HEK293 (cell line): ENCODE data around the gene PBLD.

ENCODE experiments used
- CTCF ChIA-PET: fragments of 350-600 bp; formaldehyde crosslinking; extraction: SDS; loops from one replicate; lab custom pipeline; 2021; ENCODE audit warnings: antibody characterized with exemption; lab: Yijun Ruan, JAX
- POLR2A ChIA-PET: fragments of 300-600 bp; formaldehyde crosslinking; extraction: SDS; loops from one replicate; lab custom pipeline; 2020; ENCODE audit warnings: antibody characterized with exemption, inconsistent platforms; lab: Yijun Ruan, JAX
- H3K27ac ChIP-seq: fragments of 200-500 bp; sonication (Bioruptor generic); 2 replicates; pipeline ENCODE4 v1.5.1; 2014; ENCODE audit warnings: low read depth, low read length, control low read depth, inconsistent platforms; ENCODE audit errors: extremely low read depth
- H3K36me3 ChIP-seq, 2 experiments: fragments of 200-500 bp in 1 of 2; sonication (Bioruptor generic) in 1 of 2; 1 replicate in 1 of 2; 2 replicates in 1 of 2; pipeline ENCODE4 v1.5.1; 2014 to 2017; ENCODE audit warnings: inconsistent platforms in 2 of 2, low read length in 2 of 2; ENCODE audit not compliant: control insufficient read depth in 2 of 2, insufficient read depth in 1 of 2
- H3K4me1 ChIP-seq: fragments of 200-500 bp; sonication (Bioruptor generic); 2 replicates; pipeline ENCODE4 v1.5.1; 2014; ENCODE audit warnings: mild to moderate bottlenecking, low read length, inconsistent platforms; ENCODE audit not compliant: control insufficient read depth, insufficient read depth
- H3K4me3 ChIP-seq: 2 replicates; pipeline ENCODE4 v1.5.1; 2011; ENCODE audit warnings: low read depth, mild to moderate bottlenecking, control low read depth, low read length, moderate library complexity
- H3K9me3 ChIP-seq: fragments of 200-500 bp; sonication (Bioruptor generic); 2 replicates; pipeline ENCODE4 v1.5.1; 2014; ENCODE audit warnings: low read depth, low read length, inconsistent platforms; ENCODE audit not compliant: control insufficient read depth, insufficient read depth
- FEZF1 ChIP-seq: fragments of 450-650 bp; formaldehyde crosslinking; IDR thresholded peaks from 2 replicates; pipeline ENCODE4 v1.5.1; 2016; ENCODE audit warnings: missing biosample characterization, missing genetic modification characterization
- GFI1B ChIP-seq: fragments of 450-650 bp; formaldehyde crosslinking; IDR thresholded peaks from 2 replicates; pipeline ENCODE4 v1.5.1; 2016; ENCODE audit warnings: missing biosample characterization, missing genetic modification characterization
- MZF1 ChIP-seq: fragments of 450-650 bp; formaldehyde crosslinking; IDR thresholded peaks from 2 replicates; pipeline ENCODE4 v1.5.1; 2017; ENCODE audit warnings: missing biosample characterization, missing genetic modification characterization, borderline replicate concordance
- SCRT1 ChIP-seq: fragments of 450-650 bp; formaldehyde crosslinking; IDR thresholded peaks from 2 replicates; pipeline ENCODE4 v1.5.1; 2016; ENCODE audit warnings: missing biosample characterization, missing genetic modification characterization, borderline replicate concordance
- SP7 ChIP-seq: fragments of 450-650 bp; formaldehyde crosslinking; IDR thresholded peaks from 2 replicates; pipeline ENCODE4 v1.5.1; 2016; ENCODE audit warnings: missing biosample characterization, missing genetic modification characterization
- ZBTB1 ChIP-seq: fragments of 450-650 bp; formaldehyde crosslinking; IDR thresholded peaks from 2 replicates; pipeline ENCODE4 v1.5.1; 2016; ENCODE audit warnings: missing biosample characterization, missing genetic modification characterization
- ZBTB8A ChIP-seq: fragments of 450-650 bp; formaldehyde crosslinking; IDR thresholded peaks from 2 replicates; pipeline ENCODE4 v1.5.1; 2016; ENCODE audit warnings: missing biosample characterization, missing genetic modification characterization
- ZFP37 ChIP-seq: fragments of 450-650 bp; formaldehyde crosslinking; IDR thresholded peaks from 2 replicates; pipeline ENCODE4 v1.5.1; 2016; ENCODE audit warnings: missing biosample characterization, missing genetic modification characterization
- ZFP69B ChIP-seq: fragments of 450-650 bp; formaldehyde crosslinking; IDR thresholded peaks from 2 replicates; pipeline ENCODE4 v1.5.1; 2016; ENCODE audit warnings: missing biosample characterization, missing genetic modification characterization
- ZIC2 ChIP-seq: fragments of 450-650 bp; formaldehyde crosslinking; IDR thresholded peaks from 2 replicates; pipeline ENCODE4 v1.5.1; 2016; ENCODE audit warnings: missing biosample characterization, missing genetic modification characterization
- ZNF114 ChIP-seq: fragments of 450-650 bp; formaldehyde crosslinking; IDR thresholded peaks from 2 replicates; pipeline ENCODE4 v1.5.0; 2017; ENCODE audit warnings: missing biosample characterization, missing genetic modification characterization
- ZNF121 ChIP-seq: fragments of 450-650 bp; formaldehyde crosslinking; IDR thresholded peaks from 2 replicates; pipeline ENCODE4 v1.5.1; 2016; ENCODE audit warnings: missing biosample characterization, missing genetic modification characterization
- ZNF19 ChIP-seq: fragments of 450-650 bp; formaldehyde crosslinking; IDR thresholded peaks from 2 replicates; pipeline ENCODE4; 2016; ENCODE audit warnings: missing biosample characterization, missing genetic modification characterization, low read depth
- ZNF2 ChIP-seq: fragments of 450-650 bp; formaldehyde crosslinking; IDR thresholded peaks from 2 replicates; pipeline ENCODE4 v1.5.1; 2016; ENCODE audit warnings: missing biosample characterization, missing genetic modification characterization
- ZNF202 ChIP-seq: fragments of 450-650 bp; formaldehyde crosslinking; IDR thresholded peaks from 2 replicates; pipeline ENCODE4 v1.5.1; 2016; ENCODE audit warnings: missing biosample characterization, missing genetic modification characterization, borderline replicate concordance
- ZNF248 ChIP-seq: fragments of 450-650 bp; formaldehyde crosslinking; IDR thresholded peaks from 2 replicates; pipeline ENCODE4 v1.5.1; 2017; ENCODE audit warnings: missing biosample characterization, missing genetic modification characterization
- ZNF266 ChIP-seq: fragments of 450-650 bp; formaldehyde crosslinking; IDR thresholded peaks from 2 replicates; pipeline ENCODE4 v1.5.1; 2016; ENCODE audit warnings: missing biosample characterization, missing genetic modification characterization, low read depth
- ZNF302 ChIP-seq: fragments of 450-650 bp; formaldehyde crosslinking; IDR thresholded peaks from 2 replicates; pipeline ENCODE4 v1.5.1; 2016; ENCODE audit warnings: missing biosample characterization, missing genetic modification characterization, low read depth
- ZNF335 ChIP-seq: fragments of 450-650 bp; formaldehyde crosslinking; conservative IDR thresholded peaks from 2 replicates; pipeline ENCODE4 v1.5.1; 2016; ENCODE audit warnings: missing biosample characterization, missing genetic modification characterization
- ZNF341 ChIP-seq: fragments of 450-650 bp; formaldehyde crosslinking; IDR thresholded peaks from 2 replicates; pipeline ENCODE4; 2016; ENCODE audit warnings: low read depth, missing biosample characterization, missing genetic modification characterization
- ZNF423 ChIP-seq: fragments of 450-650 bp; formaldehyde crosslinking; IDR thresholded peaks from 2 replicates; pipeline ENCODE4 v1.5.1; 2016; ENCODE audit warnings: missing biosample characterization, missing genetic modification characterization
- ZNF426 ChIP-seq: fragments of 450-650 bp; formaldehyde crosslinking; IDR thresholded peaks from 2 replicates; pipeline ENCODE4 v1.5.1; 2017; ENCODE audit warnings: missing biosample characterization, missing genetic modification characterization, mild to moderate bottlenecking, inconsistent platforms, moderate library complexity
- TF ChIP-seq, protein P1 (sequence below): fragments of 450-650 bp; formaldehyde crosslinking; IDR thresholded peaks from 2 replicates; pipeline ENCODE4 v1.5.1; 2016; ENCODE audit warnings: missing biosample characterization, missing genetic modification characterization
- TF ChIP-seq, protein P2 (sequence below): fragments of 450-650 bp; formaldehyde crosslinking; IDR thresholded peaks from 2 replicates; pipeline ENCODE4 v1.5.1; 2016; ENCODE audit warnings: missing biosample characterization, missing genetic modification characterization
- TF ChIP-seq, protein P3 (sequence below): fragments of 450-650 bp; formaldehyde crosslinking; IDR thresholded peaks from 2 replicates; pipeline ENCODE4 v1.5.1; 2016; ENCODE audit warnings: missing biosample characterization, missing genetic modification characterization
- TF ChIP-seq, protein P4 (sequence below): fragments of 450-650 bp; formaldehyde crosslinking; IDR thresholded peaks from 2 replicates; pipeline ENCODE4 v1.5.1; 2016; ENCODE audit warnings: missing biosample characterization, missing genetic modification characterization
- TF ChIP-seq, protein P5 (sequence below): fragments of 450-650 bp; formaldehyde crosslinking; IDR thresholded peaks from 2 replicates; pipeline ENCODE4 v1.5.1; 2016; ENCODE audit warnings: missing biosample characterization, missing genetic modification characterization

The PBLD gene

DNA sequence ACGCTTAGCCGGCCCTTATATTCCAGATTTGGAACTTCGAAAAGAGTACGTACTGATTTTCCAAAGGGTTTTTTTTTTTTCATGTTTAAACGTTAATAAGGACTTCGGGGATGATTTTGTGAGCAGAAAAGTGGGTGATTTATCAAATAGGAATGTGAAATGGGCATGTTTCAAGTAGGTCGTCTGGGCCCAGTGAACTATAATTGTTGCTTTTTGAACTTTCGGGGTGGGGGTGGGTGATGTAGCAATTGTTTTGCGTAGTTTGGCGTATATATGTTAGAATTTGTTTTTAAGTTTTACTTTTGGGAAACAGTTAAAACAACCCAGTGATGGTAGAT, 299 bp upstream of the PBLD start (continued):
- TF ChIP-seq ZNF2 (tag by site-specific recombination) (no peak), GFI1B (tag by site-specific recombination) (peak; percentile 28; the same call in 1 of the 2 replicates), ZBTB1 (tag by site-specific recombination) (no peak), ZBTB8A (tag by site-specific recombination) (no peak), ZNF423 (tag by site-specific recombination) (peak; percentile 52; the same call in 1 of the 2 replicates), SCRT1 (tag by site-specific recombination) (no peak), ZNF335 (tag by site-specific recombination) (peak; percentile 49), ZFP69B (tag by site-specific recombination) (0 out of 2 replicates have a peak, but pooled peaks have one; percentile 34), ZNF426 (tag by site-specific recombination) (no peak)
- TF ChIP-seq, protein P1, sequence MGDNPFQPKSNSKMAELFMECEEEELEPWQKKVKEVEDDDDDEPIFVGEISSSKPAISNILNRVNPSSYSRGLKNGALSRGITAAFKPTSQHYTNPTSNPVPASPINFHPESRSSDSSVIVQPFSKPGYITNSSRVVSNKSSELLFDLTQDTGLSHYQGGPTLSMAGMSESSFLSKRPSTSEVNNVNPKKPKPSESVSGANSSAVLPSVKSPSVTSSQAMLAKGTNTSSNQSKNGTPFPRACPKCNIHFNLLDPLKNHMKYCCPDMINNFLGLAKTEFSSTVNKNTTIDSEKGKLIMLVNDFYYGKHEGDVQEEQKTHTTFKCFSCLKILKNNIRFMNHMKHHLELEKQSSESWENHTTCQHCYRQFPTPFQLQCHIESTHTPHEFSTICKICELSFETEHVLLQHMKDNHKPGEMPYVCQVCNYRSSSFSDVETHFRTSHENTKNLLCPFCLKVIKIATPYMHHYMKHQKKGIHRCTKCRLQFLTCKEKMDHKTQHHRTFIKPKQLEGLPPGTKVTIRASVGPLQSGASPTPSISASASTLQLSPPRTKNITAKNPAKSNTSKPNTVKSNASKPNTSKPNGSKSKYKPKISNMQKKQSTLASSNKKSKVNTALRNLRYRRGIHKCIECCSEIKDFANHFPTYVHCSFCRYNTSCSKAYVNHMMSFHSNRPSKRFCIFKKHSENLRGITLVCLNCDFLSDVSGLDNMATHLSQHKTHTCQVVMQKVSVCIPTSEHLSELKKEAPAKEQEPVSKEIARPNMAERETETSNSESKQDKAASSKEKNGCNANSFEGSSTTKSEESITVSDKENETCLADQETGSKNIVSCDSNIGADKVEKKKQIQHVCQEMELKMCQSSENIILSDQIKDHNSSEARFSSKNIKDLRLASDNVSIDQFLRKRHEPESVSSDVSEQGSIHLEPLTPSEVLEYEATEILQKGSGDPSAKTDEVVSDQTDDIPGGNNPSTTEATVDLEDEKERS (tag by site-specific recombination) = no peak
- TF ChIP-seq, protein P2, sequence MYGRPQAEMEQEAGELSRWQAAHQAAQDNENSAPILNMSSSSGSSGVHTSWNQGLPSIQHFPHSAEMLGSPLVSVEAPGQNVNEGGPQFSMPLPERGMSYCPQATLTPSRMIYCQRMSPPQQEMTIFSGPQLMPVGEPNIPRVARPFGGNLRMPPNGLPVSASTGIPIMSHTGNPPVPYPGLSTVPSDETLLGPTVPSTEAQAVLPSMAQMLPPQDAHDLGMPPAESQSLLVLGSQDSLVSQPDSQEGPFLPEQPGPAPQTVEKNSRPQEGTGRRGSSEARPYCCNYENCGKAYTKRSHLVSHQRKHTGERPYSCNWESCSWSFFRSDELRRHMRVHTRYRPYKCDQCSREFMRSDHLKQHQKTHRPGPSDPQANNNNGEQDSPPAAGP (tag by site-specific recombination) = 0 out of 2 replicates have a peak, but pooled peaks have one; percentile 2
- TF ChIP-seq, protein P3, sequence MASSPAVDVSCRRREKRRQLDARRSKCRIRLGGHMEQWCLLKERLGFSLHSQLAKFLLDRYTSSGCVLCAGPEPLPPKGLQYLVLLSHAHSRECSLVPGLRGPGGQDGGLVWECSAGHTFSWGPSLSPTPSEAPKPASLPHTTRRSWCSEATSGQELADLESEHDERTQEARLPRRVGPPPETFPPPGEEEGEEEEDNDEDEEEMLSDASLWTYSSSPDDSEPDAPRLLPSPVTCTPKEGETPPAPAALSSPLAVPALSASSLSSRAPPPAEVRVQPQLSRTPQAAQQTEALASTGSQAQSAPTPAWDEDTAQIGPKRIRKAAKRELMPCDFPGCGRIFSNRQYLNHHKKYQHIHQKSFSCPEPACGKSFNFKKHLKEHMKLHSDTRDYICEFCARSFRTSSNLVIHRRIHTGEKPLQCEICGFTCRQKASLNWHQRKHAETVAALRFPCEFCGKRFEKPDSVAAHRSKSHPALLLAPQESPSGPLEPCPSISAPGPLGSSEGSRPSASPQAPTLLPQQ (tag by site-specific recombination) = peak; percentile 46; the same call in 1 of the 2 replicates

DNA sequence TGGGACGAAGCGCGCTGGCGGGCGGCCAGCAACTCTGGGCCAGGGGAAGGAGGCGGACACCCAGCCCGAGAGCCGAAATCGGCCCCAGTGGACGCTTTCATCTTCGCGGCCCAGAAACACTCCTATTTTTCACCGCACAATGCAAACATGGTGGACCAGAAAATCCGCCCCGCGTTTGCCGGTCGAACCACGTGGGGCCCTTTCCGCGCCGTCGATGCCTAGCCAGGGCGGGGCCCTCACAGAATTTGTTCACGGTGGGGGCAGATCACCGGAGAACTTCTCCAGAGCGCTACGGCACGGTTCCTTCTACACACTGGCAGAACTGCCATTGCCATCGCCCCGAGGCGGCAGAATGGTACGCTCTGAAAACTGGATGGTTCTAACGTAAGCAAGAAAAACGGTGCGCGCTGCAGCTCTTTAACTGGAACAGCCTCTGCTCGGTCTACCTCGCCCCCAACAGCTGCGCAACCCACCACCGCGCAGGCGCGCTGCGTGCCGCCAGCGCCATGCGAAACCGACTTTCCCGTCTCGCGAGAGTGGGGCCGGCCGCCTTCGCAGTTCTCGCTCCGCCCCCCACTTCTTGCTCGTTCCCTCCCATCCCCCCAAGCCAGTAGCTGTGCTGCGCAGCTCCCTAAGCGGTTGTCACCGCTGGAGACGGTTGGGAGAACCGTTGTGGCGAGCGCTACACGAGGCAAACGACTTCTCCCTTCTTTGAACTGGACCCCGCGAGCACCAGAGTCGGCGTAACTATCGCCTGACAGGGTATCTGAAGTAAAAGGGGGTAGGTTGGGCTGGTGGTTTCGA, 1.1 kb downstream of the PBLD start, which contains the start of gene HNRNPH3:
HNRNPH3 (plus strand) TSS at position 610 of the 804 bp plus-strand sequence. CDS start 5,158 bp downstream, outside the sequence.
- H3K27ac ChIP-seq = peak within 1 kb of the TSS; percentile 97
- peaks cover 9% of the 10 kb centered on the region for H3K4me1 ChIP-seq
- H3K36me3 ChIP-seq = peaks cover 0 to 13% of the 10 kb centered on the region in 2 experiments; a peak in 2 of 3 replicates
- H3K9me3 ChIP-seq = no peaks in the 10 kb centered on the region
- ChIA-PET POLR2A (interaction anchor here (0.5 to 2.0 kb wide), 30 partner anchors 8 to 625 kb away, joined by 3 to 20 read pairs (median 4); partner anchors contain the start of genes ATOH7, DDX21, HERC4 and SIRT1), CTCF (interaction anchor here (0.6 to 1.0 kb wide), 2 partner anchors 120 to 249 kb away, joined by 3 read pairs; no protein-coding TSS in a partner anchor)
- peak within 1 kb of the TSS; percentile 89 for H3K4me3 ChIP-seq
- TF ChIP-seq ZNF248 (tag by site-specific recombination) (no peak), ZFP37 (peak; percentile 67), ZNF202 (tag by site-specific recombination) (no peak), SP7 (tag by site-specific recombination) (peak; percentile 83), ZNF302 (tag by site-specific recombination) (no peak), ZNF341 (peak; percentile 100), ZIC2 (tag by site-specific recombination) (peak; percentile 39), ZNF266 (tag by site-specific recombination) (no peak), ZNF121 (tag by site-specific recombination) (no peak), ZNF19 (no peak), MZF1 (tag by site-specific recombination) (peak; percentile 82; the same call in 1 of the 2 replicates), ZNF114 (no peak), FEZF1 (tag by site-specific recombination) (no peak), ZNF2 (tag by site-specific recombination) (peak; percentile 78; the same call in 1 of the 2 replicates)
- TF ChIP-seq, protein P4, sequence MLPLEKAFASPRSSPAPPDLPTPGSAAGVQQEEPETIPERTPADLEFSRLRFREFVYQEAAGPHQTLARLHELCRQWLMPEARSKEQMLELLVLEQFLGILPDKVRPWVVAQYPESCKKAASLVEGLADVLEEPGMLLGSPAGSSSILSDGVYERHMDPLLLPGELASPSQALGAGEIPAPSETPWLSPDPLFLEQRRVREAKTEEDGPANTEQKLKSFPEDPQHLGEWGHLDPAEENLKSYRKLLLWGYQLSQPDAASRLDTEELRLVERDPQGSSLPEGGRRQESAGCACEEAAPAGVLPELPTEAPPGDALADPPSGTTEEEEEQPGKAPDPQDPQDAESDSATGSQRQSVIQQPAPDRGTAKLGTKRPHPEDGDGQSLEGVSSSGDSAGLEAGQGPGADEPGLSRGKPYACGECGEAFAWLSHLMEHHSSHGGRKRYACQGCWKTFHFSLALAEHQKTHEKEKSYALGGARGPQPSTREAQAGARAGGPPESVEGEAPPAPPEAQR (tag by site-specific recombination) = 0 out of 2 replicates have a peak, but pooled peaks have one; percentile 14
- TF ChIP-seq, protein P5, sequence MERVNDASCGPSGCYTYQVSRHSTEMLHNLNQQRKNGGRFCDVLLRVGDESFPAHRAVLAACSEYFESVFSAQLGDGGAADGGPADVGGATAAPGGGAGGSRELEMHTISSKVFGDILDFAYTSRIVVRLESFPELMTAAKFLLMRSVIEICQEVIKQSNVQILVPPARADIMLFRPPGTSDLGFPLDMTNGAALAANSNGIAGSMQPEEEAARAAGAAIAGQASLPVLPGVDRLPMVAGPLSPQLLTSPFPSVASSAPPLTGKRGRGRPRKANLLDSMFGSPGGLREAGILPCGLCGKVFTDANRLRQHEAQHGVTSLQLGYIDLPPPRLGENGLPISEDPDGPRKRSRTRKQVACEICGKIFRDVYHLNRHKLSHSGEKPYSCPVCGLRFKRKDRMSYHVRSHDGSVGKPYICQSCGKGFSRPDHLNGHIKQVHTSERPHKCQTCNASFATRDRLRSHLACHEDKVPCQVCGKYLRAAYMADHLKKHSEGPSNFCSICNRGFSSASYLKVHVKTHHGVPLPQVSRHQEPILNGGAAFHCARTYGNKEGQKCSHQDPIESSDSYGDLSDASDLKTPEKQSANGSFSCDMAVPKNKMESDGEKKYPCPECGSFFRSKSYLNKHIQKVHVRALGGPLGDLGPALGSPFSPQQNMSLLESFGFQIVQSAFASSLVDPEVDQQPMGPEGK (tag by site-specific recombination) = peak; percentile 97
